NCI-H1436 (cell line): Measurements from ENCODE around the gene R3HDM2.
A peak's percentile ranks its signal among the peaks of the same experiment; 100 is the strongest.

Source experiments
- DNase-seq: peaks from one replicate; lab custom pipeline; 2025; lab: John Stamatoyannopoulos, UW

Gene R3HDM2

DNA sequence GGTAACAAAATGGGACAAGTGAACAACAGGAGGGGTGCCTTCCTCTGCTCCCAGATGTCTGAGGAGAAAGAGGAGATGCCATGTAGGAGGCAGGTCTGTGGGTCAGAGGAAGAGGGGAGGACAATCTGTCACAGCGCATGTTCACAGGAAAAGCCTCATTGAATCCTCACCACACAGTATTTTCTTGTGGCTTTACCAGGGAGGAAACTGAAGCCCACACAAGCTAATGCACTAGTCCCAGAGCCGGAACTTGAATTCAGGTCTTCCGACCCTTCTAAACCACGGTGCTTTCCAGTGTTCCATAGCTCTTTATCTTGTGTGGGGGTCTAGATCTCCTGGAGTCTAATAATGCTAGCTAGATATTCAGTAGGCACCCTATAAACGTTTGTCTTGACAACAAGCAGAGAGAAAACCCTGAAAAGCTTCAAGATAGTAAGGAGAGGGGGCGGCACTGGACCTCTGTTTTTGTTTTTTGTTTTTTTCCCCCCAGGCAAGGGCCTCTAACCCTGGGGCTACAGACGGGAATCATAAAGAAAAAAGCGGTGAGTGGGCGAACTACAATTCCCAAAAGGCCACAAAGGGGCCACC, 201.7 kb downstream of the R3HDM2 start:
- no peak for DNase-seq

GRCh38 chr12:57227315-57228115, 203.3 kb downstream of the R3HDM2 start:
- no peak for DNase-seq

- no peak for DNase-seq
Measured at GRCh38 chr12:57226588-57227314, 204.1 kb downstream of the R3HDM2 start.

DNA sequence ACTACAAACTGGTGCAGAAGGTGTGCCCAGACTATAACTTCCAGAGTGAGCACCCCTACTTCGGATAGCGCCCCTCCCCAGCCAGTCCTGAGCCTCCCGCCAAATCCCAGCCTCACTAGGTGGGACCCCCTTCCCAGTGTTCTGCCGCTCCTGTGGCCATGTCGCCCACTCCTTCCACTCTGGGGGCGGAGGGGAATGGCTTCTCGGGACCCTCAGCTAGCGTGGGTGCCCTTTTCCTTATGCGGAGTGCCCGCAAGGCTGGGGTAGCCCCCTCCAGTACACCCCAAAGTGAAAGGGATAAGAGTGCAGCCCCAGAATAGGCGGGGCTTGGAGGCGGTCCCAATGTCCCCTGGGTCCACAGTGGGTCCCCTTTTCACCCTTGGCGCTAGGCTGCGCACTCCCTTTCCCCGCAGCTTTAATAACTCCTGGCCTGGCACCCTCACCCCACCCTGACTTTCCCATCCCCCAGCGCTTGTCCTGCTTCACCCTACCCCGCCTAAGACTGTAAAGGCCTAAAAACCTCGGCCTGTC, 205.1 kb downstream of the R3HDM2 start:
- DNase-seq, result no peak

DNA sequence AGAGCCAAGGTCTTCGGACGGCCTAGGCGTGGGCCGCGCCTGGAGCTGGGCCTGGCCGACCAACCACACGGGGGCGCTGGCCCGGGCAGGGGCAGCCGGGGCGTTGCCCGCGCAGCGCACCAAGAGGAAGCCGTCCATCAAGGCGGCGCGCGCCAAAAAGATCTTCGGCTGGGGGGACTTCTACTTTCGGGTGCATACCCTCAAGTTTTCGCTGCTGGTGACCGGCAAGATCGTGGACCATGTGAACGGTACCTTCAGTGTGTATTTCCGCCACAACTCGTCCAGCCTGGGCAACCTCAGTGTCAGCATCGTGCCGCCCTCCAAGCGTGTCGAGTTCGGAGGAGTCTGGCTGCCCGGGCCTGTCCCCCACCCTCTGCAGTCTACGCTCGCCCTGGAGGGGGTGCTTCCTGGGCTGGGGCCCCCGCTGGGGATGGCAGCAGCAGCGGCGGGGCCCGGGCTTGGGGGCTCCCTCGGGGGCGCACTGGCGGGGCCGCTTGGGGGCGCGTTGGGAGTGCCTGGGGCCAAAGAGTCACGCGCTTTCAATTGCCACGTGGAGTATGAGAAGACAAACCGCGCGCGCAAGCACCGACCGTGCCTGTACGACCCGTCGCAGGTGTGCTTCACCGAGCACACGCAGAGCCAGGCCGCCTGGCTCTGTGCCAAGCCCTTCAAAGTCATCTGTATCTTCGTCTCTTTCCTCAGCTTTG, 205.7 kb downstream of the R3HDM2 start:
- DNase-seq, result peak; percentile 47

DNA sequence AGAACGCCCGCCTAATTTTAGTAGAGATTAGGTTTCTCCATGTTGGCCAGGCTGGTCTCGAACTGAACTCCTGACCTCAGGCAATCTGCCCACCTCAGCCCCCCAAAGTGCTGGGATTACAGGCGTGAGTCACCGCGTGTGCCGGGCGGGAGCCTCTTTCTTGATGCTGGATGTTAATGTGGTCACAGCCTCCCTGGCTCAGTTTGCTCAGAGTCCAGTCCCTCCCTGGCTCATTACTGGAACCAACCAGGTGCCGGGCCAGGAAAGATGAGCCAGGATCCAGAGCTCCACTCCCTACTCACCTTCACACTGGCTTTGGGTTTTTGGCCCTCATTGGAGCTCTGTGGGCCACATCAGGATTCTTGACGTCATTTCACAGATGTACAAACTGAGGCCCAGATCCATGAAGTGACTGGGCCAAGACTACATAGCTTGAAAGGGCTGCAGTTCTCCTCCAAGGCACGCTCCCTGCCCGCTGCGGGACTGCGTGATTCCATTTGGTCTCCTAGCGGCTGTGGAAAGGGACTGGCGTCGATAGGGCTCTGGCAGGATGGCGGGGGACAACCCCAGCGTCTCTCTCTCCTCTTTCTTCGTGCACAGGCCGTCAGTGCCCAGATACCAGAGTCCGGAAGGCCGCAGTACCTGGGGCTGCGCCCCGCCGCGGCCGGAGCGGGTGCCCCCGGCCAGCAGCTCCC, 206.4 kb downstream of the R3HDM2 start:
- DNase-seq, result no peak

- DNase-seq, result no peak
Measured at GRCh38 chr12:57223191-57224165, 207.4 kb downstream of the R3HDM2 start.

- DNase-seq, result no peak
Measured at GRCh38 chr12:57222286-57223190, 208.3 kb downstream of the R3HDM2 start.

DNA sequence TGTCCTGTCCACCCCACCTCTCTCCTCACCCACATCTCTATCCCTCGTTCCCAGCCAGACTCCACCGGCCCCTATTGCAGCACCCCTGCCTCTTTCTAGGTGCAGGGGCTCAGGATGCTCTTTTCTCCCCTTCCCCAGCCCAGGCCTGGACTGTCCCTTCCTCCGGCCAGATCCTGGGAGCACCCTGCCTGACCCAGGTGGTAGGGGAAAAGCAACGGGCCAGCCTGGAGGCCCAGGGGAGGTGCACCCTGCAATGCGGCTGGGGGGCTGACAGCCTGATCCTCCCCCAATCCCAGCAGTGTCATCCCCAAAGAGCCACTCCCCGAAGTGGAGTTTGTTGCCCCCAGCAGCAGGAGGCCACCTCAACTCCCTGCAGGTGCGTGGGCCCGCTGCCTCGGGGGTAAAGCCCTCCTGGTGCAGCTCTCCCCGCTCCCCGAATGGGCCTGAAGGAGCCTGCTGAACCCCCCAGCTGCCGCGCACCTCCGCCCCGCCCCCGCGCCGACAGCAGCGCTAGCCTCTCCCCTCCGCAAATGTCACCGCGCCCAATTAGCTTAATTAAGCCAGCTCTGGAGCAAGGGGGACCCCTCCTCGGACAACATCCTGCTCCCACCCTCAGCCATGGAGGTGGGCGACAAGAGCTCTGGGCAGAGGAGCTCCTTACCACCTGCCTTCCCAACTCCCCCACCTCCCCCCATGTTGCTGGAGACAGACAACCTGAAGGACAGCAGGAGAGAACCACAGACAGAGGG, 209.5 kb downstream of the R3HDM2 start:
- no peak for DNase-seq

DNA sequence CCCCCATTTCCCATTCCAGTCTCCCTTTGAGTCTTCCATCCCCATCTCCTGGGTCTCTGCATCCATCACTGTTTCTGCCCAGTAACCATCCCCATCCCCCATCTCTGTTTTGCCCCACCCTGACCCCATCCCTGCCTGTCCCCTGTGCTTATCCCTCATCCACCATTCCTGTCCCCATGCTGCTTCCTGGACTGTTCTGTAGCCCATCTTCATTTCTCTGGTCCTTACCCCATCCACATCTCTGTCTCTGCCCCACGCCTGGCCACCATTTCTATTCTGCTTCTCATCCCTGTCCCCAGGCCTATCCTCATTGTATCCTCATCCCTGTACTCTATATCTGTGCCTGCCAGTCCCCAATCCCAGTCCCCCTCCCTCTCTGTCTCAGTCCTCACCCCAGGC, 210.1 kb downstream of the R3HDM2 start:
- DNase-seq, result no peak

DNA sequence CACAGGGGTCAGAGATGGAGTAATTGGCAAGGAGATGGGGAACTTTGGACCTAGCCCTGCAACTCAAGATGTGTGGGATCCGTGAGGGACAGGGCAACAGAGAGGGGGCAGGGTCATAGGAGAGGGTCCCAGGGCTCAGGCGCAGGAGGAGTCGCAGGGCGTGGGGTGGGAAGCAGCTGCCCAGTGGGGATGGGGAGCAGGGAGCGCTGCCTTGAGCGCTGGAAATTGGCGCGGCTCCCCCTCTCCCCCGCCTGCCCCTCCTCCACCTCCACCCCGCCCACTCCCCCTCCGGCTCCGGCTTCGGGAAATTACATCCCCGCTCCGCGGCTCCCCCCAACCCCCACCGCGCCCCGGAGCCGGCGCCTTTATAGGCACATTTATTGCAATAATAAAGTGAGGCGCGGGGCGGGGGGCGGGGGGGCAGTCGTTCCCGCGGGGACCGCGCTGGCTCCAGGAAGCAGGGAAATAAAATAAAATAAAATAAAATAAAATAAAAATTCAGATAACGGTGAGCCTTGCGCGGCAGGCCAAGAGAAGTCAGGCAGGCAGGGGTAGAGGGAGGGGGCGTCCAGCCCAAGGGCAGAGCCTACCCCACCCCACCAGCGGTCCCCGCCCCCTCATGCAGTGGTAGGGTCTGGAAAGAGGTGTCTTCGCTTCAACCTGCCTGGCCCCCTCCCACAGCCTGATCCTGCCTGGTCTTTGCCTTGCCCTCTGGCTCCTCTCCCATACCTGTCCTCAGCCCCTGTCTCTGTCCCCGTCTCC, 210.7 kb downstream of the R3HDM2 start:
- no peak for DNase-seq

- no peak for DNase-seq
Measured at GRCh38 chr12:57219205-57219992, 211.4 kb downstream of the R3HDM2 start.

DNA sequence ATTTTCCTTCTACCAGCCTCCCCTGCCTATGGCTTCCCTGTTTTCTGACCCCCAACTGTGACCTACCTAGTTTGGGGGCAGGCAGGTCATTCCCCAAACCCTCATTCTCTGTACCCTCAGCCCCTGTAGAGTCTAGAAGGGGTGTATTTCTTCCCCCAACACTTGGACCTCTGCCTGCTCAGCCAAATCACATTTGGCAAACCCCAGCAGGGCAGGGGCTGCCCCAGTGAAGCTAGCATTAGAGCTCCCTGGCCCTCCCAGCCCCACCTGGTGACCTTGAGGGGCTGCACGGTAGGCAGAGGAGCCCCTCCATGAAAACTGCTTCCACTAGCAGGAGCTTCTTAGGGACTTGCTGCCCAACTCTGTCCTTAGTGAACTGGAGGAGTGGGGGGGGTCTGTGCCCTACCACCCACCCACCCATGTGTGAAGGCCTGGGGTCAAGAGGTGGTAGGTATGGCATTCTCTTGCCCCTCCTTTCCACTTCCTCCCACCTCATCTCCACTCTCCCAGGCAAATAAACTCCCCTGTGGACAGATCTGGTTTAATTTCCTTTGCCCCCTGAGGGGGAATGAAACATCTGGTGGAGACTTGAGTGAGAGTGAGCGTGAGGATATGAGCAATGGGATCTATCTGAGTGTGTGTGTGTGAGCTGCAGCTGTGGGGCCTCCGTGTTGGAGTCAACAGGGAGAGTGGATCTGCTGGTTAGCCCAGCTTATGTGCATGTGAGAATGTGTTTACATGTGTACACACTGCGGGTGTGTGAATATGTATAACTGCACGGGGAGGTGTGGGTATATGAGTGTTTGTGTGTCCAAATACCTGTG, 212.6 kb downstream of the R3HDM2 start:
- no peak for DNase-seq

DNA sequence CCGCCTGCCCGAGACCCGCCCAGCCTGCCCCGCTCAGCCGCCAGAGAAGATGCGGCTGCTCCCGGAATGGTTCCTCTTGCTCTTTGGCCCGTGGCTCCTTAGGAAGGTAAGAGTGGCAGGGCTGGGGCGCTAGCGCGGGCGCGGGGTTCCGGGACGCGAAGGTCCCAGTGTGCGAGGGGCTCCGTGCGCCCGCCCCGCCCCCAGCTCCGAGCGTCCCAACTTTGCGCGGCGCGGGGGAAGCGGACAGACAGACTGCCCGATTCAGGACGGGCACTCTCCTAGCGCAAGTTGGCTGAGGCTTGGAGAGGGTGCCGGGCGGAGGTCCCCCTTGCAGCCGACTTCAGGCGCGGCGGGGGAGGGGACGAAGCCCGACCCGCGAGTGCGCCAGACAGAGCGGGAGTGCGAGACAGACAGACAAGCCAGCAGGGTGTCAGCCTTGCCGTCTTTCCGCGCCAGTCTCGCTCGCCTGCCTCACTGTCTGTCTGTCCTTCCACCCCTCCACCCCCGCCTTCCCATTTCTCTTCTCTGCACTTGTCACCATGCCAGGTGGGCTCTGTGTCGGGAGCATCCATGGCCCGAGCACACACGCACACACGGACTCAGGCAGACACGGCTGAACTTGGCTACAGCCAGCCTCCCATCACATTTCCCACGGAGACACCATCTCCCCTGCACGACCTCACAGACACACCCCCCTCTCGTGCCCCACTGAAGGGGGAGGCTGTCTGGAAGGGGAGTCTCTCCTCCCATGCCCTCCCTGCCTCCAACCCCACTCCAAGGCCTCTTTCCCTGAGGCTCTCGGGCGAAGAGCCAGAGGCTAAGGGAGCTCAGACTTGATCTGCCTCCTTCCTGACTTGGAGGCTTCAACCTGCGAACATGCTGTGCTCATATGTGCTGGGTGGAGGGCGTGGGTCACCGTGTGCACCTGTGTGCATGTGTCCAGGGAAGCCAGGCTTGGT, 213.6 kb downstream of the R3HDM2 start:
- DNase-seq, result no peak
